GM12891 (cell line): ENCODE results near the gene ACSS1.

Source experiments
- PAX5 ChIP-seq: IDR thresholded peaks from 2 replicates; pipeline ENCODE4 v1.6.1; 2011; ENCODE audit warnings: low read length, moderate library complexity, mild to moderate bottlenecking; ENCODE audit not compliant: insufficient read depth, severe bottlenecking
- POLR2A ChIP-seq: IDR thresholded peaks from 2 replicates; pipeline ENCODE4 v1.6.1; 2011; ENCODE audit warnings: low read depth, low read length, control low read depth
- POLR2AphosphoS5 ChIP-seq: IDR thresholded peaks from 2 replicates; pipeline ENCODE4 v1.6.1; 2011; ENCODE audit warnings: low read depth, low read length, control low read depth
- POU2F2 ChIP-seq: IDR thresholded peaks from 2 replicates; pipeline ENCODE4 v1.6.1; 2011; ENCODE audit warnings: low read depth, mild to moderate bottlenecking, control low read depth, low read length, moderate library complexity
- SPI1 ChIP-seq: IDR thresholded peaks from 2 replicates; pipeline ENCODE4 v1.6.1; 2011; ENCODE audit warnings: low read depth, low read length, control low read depth
- TAF1 ChIP-seq: IDR thresholded peaks from 2 replicates; pipeline ENCODE4 v1.6.1; 2011; ENCODE audit warnings: low read depth, low read length, control low read depth

DNA sequence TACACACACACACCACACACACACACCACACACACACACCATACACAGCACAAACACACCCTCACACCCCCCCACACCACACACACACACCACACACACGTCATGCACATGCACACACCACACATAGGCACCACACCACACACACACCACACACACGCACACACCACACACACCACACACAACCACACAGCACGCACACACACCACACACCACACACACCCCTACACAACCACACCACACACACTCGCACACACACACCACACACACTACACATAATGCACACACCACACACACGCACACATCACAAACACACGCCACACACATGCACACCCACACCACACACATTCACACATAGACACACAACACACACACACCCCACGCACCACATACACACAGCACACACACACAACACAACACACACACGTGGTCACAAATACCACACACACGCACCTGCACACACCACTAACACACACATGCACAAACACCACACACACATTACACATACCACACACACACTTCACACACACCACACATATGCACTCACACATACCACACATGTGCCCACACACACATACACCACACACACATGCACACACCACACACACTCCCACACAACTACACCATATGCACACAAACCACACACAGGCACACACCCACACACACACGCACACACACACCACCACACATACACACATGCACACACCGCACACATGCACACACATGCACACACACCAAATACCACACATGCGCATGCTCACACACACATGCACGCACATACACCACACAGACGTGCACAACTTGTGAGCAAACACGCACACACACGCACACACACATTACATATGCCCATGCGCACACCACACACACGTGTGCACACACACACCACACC is 9.4 kb upstream of the ACSS1 start:
- TF ChIP-seq POLR2A (no peak), TAF1 (no peak), POLR2AphosphoS5 (no peak), PAX5 (no peak), SPI1 (no peak), POU2F2 (no peak)
